CD4-positive, alpha-beta T cell treated with Interferon alpha-2 for 1 hour (primary cell): ENCODE data around the gene TTC39C.

Experiments used
- DNase-seq, 2 donors: peaks; one replicate each; pipeline ENCODE4 v3.0.0-alpha.2; 2020 to 2022

TTC39C gene

DNA sequence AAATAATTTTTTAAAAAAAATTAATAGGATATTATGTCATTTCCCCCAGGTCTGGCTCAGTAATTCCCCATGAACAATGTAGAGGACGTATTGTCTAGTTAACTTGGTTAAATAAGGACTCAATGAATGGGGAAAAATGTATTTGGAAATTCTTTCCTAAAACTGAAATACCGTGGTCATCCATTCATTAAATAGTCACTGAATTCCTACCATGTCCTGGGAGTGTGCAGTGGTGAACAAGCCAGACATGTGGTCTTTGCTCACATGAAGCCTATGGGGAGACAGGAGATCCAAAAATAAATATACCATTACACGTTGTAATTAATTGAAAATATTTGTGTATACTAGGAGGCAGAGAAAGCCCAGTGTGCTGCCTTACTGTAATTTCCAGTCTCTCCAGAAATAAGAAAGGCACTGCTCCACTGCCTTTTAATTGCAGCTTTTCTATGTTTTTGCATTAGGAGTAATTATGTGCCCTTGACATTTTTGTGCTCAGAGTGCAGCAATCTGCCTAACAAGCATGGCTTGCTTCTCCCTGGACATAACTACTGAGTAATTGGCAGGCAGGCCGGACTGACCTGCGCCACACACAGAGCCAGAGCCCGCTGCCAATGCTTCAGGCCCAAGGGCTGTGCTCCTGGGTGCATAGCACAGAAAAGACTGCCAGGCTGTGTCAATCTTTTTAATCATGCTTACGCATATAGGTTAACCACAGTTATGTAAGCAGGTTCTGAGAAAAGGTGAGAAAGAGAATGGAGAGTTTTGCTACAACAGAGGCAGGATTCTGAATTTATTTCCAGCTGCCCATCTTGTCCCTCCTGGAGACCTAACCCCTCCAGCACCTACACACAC is 22.2 kb upstream of the TTC39C start:
- DNase-seq: peak; percentile 59 to 83

DNA sequence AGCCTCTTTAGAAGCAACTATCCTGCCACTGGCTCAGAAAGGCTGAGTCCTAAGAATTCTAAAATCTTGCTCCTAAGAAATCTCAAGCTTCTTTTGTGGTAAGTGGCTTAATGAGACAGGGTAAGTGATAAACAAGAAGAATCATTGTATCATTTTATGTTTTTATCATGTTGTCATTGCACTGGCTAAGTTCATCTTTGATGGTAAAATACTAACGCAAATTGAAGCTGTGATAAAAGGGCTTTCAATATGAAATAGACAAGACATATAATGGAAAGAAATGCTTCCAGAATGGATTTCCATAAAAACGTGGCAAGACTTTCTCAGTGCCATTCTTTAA is 21.6 kb upstream of the TTC39C start:
- no peak for DNase-seq

DNA sequence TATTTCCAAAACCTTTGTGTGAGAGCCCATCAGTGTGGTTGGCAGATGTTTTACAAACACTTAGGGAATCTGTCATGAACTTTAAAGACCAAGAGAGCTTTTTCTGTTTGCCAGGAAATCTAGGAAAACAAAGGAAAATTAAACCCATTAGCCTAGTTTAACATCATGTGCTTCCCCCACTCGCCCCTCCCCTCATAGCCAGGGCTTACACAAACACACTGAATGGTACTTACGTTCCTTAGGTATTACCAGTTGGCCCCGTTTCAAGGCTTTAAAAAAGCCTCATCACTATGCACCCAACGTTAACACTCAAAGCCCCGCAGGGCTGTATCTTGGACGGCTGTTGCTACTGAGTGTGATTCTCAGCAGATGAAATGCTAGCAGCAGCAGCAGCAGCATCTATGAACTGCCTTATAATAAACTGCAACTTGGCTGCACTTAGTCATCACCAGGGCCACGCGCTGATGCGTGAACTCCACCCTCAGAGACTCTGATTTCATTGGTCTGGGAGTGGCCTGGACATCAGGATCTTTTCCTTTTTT is 20.1 kb upstream of the TTC39C start:
- DNase-seq: peak in 1 of 2 donors; percentile 53

DNA sequence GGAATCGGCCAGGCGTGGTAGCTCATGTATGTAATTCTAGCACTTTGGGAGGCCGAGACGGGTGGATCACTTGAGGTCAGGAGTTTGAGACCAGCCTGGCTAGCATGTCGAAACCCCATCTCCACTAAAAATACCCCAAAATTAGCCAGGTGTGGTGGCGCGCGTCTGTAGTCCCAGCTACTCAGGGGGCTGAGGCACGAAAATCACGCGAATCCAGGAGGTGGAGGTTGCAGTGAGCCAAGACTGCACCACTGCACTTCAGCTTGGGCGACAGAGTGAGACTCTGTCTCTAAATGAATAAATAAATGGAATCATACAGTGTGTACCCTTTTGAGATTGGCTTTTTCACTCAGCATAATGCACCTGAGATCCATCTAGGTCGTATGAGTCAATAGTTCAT is 19.4 kb upstream of the TTC39C start:
- DNase-seq: no peak

DNA sequence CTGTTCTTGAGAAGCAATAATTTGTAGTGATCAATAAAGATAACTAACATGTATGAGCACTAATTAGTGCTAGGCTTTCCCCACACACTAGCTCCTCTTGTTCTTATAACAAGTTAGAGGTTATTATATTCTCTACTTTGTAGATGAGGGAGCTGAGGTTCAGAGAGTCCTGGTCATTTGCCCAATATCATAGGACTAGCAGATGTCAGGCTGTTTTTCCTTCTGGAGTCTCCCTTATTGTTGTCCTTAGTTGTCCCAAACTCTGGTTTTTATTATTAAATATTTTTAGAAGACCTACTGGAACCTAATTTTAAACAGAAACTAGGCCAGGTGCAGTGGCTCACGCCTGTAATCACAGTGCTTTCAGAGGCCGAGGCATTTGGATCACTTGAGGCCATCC is 16.5 kb upstream of the TTC39C start:
- DNase-seq: no peak

DNA sequence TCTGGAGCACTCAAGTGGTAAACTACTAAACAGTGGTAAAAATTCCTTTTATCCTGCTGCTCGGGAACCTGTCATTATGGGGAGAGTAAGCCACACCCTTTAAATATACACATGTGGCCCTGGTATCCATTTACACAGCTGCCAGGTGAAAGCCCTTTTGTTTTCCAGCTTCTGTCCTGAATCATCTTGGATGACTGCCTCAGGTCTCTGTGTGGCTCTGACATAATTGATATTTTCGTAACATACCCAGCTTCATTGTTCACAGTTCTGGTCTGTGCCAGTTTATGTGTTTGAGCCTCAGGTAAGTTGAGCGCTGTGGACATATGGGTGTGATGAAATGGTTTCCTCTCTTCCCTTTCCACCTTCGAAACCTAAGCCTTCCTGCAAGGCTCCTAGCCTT is 15.7 kb upstream of the TTC39C start:
- no peak for DNase-seq

DNA sequence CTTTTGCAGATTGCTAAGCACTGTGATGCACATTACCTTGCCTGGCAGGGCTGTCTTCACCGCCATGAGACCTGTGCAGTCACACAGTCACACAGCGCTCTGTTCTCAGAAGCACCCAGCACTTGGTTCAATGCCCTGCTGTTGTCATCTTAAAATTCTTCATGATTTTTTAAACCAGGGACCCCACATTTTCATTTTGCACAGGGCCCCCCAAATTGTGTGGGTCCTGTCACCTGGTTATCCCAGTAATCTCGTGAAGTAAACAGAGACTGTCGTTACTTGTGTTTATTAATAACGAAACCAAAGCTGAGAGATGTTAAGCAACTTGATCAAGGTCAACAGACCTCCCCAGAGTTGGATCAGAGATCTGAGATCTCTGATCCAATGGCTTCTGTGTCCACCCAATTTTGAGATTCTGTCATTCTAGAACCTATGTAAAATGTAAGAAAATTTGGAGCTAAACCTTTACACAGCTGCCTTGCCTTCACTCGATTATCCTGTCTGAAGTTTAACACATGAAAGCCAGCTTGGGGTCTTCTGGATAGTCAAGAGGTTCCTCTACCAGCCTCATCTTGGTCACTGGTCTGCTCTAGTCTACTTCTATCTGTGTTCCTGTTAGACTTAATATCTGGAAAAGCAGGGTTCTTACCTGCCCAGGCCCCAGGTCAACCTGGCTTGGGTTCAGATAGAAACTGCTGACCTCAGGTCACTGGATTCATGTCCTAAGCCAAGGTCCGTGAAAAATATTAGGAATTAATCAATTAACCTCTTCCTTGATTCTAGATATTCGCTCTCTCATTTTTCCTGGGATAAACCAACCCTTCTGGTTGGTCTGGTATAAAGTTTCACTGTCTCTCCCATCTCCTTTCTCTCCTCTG is 13.7 kb upstream of the TTC39C start:
- DNase-seq: no peak

DNA sequence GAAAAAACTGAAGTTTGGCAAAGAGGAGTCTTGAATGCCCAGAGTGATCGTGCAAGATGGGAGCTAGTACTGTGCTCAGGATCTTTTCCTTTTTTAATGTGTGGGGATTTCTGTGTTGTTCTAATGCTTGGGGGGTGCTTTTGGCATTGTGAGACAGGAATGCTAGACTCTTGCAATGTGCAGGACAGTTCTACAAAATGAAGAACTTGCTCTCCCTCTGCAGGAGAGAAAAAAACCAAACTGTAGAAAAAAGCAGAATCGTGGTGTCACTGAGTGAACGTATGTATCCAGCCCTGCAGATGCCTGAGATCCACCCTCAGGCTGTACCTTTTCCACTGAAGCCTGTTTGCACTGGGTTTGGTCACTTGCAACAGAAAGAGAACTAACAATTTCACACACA is 12.1 kb upstream of the TTC39C start:
- DNase-seq: no peak

DNA sequence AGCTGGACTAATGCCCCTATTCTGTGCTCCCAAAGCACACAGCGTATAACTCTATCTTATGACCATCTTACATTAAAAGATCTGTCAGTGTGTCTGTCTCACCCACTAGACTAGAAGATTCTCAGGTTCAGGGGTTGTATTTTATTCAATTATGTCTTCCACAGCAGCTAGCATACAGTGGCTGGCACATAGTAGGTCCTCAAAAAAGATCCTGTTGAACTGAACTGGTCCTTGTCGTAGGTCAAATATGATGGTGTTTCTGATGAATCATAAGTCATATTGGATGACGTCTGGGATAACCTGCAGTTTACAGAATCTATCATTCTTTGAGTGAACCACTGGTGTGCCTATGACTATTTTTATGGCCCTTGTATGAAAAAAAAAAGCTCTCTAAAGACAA is 11.3 kb upstream of the TTC39C start:
- DNase-seq: no peak

DNA sequence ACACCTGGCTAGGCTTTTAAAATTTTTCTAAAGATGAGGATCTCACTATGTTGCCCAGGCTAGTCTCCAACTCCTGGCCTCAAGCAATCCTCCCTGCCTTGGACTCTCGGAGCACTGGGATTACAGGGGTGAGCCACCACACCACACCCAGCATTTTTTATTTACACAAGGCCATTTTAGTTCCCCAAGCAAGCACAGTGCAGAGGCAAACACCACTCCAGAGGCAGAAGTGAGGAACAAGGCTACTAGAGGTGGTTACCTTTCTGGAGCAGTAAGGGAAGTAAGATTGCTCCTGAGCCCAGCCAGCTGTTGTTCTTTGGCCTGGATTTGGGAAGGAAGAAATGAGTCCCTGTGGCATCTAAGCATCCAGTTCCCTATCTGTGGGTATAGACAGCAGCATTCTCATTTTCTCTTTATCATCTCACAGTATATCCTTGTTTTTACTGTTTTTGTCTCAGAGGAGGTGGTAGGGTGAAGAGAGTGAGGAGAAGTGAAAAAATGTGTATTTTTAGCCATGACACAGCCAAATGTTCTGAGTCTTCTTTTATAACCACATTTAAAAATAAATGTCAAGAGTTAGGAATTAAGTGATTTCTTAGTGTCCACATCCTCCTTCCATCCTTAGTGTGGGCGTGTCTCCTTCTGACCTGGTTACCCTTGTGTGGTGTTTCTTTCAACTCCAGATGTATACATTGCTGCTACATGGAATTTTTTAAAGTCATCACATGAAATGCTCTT is 10.5 kb upstream of the TTC39C start:
- DNase-seq: no peak

DNA sequence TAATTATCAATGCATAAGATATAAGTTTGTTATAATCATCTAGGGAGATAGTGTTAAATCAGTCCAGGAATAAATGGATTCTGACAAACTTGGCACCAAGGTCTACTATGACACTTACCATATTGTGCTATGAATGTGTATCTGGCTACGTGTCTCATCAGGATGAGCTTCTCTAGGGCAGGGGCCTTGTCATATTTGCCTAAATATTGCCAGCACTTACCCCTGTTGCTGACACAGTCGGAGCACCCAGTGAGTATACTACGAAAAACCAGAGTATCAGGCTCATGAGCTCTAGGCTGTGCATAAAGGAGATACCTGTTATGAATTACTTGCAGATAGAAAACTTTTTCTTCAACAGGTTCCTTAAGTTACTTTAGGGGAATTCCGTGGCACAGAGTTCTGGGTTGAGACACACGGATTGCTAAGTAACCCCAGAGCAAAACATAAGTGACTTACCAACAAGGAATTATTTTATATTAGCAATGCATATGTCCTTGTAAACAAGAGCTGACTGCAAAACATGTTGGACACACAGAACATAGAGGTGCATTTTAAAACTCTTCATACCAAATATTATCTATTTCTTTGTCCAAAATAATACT is 7.7 kb upstream of the TTC39C start:
- no peak for DNase-seq

DNA sequence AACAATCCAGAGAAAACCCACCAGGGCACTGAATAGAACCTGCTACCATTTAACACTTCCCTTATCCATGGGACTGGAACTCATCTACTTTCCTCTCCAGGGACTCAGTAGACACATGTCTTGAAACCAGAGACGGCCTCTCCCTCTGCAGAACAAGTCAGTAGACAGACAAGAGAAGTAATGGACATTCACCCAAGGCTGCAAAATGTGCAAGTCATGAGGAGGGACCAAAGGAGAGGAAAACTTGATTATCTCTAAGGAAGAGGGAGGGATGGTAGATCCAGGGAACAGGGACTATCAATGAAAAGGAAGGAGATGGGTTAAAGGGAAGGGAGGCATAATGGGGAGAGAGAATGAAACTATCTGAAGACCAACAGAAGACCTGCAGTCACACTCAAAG is 5.3 kb upstream of the TTC39C start:
- no peak for DNase-seq

DNA sequence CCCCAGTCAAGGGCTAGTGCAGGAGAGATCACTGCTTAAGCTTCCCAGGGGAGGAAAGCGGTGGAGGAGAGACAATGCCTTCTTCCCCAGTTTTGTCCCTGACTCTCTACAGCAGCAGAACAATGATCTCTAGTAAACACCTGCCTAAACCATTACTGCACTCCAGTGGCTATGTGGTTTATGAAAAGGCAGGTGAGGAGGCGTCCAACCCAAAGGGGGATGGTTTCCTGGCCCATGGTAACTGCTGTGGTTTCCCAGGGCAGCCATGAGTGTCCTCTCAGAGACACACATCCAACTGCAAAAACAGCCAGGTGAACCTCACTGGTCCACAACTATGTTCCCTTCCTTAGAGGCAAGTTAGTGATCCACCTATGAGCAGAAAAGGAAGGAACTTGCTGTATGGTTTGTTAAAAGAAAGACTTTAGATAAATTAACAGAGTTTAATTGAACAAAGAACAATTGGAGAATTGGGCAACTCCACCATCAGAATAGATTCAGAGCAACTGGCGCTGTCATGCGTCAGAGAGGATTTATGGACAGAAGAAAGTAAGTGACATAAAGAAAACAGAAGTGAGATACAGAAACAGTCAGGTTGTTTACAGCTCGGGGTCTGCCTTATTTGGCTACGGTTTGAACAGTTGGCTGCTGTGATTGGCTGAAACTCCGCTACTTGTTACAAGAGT is 4.8 kb upstream of the TTC39C start:
- DNase-seq: peak; percentile 45 to 64

DNA sequence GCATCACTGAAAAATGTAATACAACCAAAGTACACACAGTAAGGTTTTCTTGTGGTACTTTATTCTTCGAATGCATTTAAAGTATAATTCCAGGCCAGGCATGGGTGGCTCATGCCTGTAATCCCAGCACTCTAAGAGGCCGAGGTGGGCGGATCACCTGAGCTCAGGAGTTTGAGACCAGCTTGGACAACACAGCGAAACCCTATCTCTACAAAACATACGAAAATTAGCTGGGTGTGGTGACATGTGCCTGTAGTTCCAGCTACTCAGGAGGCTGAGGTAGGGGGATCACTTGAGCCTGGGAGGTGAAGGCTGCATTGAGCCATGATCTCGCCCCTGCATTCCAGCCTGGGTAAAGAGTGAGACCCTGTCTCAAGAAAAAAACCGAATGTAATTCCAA is 3.9 kb upstream of the TTC39C start:
- DNase-seq: no peak

DNA sequence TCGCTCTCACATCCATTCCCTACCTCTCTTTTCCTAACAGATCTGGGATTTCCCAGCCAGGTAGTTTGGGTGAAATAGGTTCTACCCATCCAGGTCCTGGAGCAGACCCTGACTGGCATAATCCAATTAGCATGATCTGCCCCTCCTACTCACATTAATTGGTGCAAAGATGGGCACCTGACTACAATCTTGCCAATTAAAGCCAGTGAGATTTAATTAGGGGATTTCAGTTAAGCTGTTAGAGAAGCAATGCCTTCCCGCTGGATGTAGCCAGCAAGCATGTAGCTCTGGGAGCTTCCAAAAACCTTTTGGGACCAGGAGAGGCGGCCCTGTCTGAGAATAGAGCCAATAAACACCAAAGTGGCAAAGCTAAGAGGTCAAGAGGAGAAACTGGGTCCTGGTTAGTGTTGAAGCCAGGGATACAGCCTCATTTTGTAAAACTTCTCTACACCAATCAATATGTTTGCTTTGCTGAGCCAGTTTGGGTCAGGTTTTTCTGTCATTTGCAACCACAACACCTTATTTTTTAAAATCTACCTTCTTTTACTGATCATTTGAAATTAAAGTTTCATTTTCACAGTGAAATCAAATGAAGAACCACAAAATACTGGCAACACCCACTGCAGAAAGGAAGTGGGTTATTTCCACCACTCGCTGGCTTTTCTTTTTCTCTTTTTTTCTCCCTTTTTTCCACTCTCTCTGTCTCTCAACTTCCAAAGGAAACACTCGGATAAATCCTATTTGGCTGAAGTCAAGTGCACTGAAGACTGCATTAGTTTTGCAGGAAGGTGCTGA is 3.2 kb upstream of the TTC39C start:
- peak in 1 of 2 donors; percentile 72 for DNase-seq

DNA sequence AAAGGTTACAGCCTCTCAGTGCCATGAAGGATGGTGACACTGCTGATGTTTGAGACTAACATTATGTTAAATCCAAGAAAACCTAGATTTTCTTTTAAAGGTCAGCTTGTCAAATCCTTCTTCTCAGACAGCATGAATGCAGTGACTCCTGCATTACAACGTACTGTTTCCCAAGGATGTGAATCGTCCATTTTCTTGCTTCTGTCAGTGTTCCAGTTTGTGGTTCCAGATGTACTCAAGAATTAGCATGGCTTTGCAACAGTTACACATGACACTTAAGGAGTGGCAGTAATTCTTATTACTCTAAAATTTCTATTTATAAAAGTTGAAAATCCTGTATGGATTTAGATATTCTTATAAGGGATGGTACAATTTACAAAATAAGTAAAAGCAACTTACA is 1.5 kb upstream of the TTC39C start:
- DNase-seq: no peak

DNA sequence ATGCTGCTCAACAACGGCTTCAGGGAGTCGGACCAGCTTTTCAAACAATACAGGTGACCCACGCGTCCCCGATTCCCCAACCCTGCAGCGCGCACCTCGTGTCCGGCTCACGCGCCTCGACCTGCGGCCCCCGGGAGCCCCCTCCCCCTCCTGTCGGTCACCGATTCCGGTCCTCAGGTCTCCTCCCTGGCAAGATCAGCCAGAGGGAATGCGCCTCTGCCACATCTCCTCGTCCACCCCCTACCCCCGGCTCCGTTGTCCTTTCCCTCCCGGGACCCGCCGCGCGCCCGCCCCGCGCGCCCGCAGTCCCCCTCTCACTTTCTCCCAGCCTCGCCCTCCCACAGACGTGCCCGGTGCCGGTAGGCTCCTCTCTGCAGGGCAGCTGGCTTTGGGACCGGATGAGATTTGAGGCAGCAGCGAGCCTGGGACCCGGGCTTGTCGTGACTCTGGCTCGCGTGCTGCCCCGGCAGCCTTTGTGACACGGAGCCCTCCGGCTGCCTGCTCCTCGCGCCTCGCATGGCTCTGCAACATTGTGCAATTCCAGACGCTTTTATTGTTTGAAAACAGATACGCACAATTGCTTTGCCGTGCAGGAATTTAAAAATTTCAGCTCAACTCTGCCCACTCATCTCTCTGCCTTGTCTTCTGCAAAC is 558 bp downstream of the TTC39C start:
- peak; percentile 19 to 48 for DNase-seq

DNA sequence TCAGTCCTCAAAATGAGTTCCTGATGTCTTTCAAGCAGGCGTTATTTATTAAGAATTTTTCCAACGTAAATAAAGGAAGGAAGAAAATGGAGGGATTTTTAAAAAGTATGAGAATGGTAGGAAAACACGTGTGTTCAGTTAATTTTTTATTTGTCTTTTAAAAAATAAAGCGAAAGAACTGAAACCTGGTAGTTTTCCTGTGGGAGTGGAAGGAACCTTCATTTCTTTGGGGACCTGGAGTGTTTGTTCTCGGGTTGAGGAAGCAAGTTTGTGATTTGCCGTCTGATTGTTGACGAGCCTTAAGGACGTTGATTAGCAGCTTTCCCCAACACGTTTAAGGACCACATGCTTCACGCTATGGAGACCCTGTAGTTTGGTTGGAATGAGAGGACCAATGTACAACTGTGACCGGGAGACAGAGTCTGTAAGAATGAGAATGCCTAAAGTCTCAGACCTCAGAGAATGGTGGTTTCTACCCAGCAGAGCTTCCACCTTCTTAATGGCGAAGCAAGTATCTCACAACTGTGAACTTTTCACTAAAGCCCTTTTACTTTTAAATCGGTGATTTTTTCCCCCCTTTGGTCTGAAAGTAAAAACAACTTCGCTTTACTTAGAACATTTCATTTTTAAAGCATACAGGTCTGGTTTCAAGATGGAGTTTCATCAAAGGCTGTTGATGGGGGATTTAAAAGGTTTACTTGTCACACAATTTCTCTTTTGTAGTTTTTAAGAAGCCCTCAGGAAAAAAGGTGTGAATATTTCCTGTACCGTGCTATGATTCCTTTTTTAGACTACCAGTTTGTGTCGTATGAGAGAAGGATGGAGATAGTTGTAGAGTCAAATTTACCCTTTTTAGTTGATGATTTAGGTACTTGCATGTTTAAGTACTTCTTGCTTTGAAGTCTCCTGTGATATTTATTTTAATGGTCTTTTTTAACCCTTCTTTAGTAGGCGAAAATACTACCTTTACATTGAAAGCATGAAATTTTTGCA is 1.4 kb downstream of the TTC39C start:
- no peak for DNase-seq

DNA sequence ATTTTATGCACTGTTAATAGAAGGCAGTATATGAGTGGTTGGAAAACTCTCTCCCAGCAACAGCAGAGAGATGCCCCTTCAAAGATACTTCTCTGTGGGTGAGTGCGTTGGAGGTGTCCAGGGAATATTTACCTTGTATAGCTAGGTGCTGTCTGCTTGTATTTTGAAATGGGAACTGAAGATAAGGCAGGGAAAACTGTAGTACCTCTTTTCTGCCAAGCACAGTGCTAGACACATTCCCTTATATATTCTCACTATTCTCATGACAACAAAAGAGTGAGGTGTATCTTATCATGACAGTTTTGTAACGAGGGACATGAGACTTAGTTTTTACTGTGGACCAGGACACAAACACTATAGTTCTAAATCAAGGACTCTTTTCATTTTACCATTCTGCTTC is 2.1 kb downstream of the TTC39C start:
- no peak for DNase-seq
